Measurements from ENCODE around the gene JAKMIP3.
"Not testable (repeated sequence)": the region's sequence is repeated elsewhere in the genome, so short reads cannot be mapped to it uniquely, and the experiment has no call there.

The JAKMIP3 gene

DNA sequence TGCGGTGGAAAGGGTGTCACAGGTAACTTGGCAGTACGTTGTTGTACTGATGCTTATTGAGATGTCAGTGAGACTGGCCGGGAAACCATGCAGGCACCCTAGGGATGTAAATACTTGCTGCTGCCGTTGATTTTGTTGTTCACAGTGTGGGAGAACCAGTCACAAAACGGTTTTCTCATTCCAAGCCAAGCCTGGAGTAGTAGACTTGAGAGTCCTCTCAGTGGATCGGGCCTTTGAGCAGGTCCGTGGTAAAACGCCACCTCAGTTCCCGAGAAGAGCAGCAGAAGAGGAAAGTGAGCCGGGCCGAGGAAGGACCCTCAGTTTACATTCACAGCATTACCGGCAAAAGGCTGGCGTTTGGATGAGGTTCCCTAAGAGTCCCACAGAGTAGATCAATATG lies 1.1 kb downstream of the JAKMIP3 start:
- DNase-seq: no peak

DNA sequence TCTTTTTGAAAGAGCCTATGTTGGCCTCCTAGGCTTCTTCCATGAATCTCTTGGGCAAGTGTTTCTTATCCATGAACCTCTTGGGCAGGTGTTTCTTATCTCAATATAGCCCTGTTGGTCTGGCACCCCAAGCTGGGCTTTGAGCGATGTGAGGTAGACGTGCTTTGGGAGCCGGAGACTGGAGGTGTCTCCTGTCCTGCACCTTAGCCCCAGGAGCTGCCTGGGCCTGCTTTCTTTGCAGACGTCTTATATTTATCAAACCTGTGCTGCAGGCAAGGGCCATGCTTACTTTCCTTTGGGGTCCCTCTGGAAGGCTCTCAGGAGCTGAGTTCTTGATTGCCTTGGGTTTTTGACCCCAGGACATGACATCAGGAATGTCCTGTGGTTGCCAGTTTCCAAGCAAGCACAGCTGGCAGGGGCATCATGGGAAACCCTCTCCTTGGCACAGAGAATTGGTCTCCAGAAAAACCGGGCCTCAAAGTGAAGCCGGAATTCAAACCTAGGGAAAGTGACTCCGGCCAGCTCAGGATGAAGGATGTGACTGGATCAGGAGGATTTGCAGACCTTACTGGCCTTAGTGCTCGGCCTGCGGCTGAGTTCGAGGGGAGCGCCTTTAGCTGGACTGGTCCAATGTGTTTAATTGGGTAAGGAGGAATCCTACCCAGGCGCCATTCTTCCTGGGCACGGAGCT lies 2.8 kb downstream of the JAKMIP3 start:
- no peak for DNase-seq

DNA sequence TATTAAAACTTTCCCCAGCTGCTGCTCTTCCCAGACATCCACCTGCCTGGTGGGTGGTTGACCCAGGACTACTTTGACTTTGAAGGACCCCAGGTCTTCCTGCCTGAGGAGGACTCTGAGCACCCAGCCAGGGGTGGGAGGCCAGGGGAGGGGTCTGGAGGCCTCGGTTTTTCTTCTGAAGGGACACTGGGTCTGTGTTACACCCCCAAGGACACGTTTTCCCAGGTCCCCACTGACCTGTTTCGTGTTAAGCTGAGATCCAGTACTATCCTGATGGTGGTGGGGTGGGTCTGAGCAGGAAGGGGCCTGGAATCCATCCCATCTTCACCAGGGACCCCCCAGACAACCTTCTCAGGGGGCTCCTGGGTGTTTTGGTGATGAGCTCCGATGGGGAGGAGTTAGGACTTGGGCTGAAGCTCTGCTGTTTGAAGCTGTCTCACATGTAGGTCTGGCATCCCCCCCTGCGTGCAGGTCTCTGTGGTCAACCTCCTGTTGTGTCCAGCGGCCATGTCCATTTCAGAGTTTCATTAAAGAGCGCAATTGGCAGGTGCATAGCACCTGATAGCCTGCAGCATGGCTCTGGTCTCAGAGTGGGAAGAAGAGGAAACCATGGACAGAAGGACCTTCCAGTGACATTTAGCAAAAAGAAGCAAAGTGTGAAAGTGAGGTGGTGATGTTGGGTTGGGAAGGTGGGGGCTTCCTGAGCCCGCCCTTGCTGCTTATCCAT lies 3.5 kb downstream of the JAKMIP3 start:
- no peak for DNase-seq

DNA sequence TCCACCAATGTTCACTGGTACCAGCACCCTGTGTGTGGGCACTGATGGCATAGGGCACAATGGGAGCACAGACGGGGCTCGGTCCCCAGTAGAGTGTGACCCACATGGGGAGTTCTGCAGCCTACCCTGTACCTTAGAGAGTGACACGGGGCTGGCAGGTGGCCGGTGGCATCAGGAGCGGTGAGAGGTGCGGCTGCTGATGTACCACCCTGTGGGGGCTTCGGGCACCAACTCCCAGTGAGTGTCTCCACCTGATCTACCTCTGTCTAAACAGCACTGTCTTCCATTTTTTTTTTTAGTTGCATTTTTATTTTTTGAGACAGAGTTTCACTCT lies 4.1 kb downstream of the JAKMIP3 start:
- DNase-seq: no peak

DNA sequence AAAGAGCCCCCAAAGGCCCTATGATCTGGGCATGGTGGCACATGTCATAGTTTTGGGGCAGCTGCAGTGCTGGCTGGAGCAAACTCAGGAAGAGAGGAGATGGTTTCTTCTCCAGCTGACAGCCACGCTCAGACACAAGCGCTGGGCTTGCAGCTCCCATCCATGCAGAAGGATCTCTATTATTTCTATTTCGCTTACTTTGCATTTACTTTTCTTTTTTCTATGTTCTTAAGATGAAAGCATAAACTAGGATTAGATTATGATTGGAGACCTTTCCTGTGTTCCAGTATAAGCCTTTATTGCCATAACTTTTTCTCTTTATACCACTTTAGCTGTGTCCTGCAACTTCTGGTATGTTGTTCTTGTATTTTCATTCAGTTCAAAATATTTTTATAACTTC lies 5.0 kb downstream of the JAKMIP3 start:
- DNase-seq: no peak

DNA sequence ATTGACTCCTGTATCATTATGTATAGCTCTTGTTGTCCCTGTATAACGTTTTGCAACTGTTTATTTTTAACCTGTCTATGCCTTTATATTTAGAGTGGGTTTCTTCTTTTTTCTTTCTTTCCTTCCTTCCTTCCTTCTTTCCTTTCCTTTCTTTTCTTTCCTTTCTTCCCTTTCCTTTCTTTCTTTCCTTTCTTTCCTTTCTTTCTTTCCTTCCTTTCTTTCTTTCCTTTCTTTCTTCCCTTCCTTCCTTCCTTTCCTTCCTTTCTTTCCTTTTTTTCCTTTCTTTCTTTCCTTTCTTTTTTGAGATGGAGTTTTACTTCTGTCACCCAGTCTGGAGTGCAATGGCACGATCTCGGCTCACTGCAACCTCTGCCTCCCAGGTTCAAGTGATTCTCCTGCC lies 5.9 kb downstream of the JAKMIP3 start:
- no peak for DNase-seq

DNA sequence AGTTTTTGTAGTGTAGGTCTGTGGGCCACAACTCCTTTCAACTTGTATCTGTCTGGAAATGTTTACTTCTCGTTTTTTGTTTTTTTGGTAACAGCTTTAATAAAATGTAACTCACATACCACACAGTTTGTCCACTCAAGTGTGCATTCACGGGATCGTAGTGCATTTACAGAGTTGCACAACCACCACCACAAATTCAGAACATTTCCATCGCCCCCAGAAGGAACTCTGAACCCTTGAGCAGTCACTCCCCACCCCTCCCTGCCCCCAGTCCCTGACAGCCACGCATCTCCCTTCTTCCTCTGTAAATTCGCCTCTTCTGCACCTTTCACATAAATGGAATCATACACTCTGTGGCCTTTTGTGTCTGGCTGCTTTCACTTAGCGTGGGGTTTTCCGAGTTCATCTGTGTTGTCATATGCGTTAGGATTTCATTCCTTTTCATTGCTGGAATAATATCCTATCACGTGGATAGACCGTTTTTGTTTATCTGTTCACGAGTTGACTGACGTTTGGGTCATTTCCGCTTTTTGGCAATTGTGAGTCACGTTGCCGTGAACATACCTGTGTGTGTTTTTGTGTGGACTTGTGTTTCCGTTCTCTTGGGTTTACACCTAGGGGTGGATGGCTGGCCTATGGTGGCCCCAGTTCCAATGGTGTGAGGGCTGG lies 10.3 kb downstream of the JAKMIP3 start:
- no peak for DNase-seq

DNA sequence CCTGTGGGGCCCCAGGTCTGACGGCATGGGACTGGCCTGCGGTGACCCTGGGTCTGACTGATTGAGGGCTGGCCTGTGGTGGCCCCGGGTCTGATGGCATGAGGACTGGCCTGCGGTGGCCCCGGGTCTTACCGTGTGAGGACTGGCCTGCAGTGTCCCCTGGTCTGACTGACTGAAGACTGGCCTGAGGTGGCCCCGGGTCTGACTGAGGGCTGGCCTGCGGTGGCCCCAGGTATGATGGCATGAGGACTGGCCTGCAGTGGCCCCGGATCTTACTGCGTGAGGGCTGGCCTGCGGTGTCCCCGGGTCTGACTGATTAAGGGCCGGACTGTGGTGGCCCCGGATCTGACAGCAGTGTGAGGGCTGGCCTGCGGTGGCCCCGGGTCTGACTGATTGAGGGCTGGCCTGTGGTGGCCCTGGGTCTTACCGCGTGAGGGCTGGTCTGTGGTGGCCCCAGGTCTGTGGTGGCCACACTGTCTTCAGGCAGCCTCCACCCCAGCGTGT lies 10.9 kb downstream of the JAKMIP3 start:
- no peak for DNase-seq

DNA sequence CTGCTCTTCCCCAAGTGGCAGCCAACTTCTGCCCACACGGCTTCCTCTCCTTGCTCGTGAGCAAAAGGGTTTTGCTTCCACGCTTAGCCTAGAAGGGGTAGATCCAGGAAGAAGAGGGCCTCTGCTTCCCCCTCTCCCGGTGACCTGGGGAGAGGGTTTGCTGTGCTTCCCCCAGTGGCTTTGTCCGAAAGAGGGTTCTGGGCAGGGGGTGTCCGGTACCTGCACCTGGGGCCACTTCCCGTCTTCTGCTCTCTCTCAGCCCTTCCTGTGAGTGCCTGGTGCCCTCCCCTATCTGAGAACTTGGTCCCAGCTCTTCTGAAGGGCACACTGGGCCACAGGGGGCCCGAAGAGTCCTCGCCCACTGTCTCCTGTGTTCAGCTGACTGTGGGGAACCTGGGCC lies 11.3 kb downstream of the JAKMIP3 start:
- DNase-seq: no peak

DNA sequence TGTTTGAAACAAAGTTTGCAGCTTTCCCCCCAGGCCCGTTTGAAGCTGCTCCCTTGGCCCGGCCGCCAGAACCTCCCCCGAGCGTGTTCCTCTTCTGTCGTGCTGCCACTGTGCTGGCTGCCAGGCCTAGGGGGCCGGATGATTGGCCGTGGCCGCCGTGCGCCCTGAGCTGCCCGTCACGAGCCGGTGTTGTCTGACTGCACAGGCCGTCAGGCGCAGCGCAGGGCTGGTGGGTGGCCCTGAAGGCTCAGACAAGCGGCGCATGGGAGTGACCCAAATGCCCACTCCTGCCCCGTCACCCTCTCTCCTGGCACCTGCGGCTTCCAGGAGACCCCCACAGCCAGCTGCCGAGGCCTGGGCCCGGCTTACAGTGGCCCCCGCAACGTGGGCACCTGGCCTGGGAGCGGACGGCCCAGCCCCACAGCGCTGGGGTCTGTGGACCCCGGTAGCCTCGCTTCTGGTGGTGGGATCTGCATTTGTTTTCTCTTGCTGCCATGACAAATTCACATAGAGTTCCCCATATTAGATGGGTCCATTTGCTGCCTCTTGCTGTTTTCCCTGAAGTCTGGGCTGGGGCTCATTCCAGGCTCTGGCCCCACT lies 13.1 kb downstream of the JAKMIP3 start:
- no peak for DNase-seq

DNA sequence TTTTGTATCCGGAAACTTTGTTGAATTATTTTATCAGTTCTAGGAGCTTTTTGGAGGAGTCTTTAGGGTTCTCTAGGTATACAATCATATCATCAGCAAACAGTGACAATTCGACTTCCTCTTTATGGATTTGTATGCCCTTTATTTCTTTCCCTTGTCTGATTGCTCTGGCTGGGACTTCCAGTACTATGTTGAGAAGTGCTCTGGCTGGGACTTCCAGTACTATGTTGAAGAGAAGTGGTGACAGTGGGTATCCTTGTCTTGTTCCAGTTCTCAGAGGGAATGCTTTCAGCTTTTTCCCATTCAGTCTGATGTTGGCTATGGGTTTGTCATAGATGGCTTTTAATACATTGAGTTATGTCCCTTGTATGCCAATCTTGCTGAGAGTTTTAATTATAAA lies 18.6 kb downstream of the JAKMIP3 start:
- DNase-seq: not testable (repeated sequence)

DNA sequence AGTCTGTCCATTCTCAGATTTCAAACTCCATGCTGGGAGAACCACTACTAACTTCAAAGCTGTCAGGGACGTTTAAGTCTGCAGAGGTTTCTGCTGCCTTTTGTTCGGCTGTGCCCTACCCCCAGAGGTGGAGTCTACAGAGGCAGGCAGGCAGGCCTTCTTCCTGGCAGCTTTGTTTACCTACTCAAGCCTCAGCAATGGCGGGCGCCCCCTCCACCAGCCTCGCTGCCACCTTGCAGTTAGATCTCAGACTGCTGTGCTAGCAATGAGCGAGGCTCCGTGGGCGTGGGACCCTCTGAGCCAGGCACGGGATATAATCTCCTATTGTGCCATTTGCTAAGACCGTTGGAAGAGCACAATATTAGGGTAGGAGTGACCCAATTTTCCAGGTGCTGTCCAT lies 27.5 kb downstream of the JAKMIP3 start:
- not testable (repeated sequence) for DNase-seq

DNA sequence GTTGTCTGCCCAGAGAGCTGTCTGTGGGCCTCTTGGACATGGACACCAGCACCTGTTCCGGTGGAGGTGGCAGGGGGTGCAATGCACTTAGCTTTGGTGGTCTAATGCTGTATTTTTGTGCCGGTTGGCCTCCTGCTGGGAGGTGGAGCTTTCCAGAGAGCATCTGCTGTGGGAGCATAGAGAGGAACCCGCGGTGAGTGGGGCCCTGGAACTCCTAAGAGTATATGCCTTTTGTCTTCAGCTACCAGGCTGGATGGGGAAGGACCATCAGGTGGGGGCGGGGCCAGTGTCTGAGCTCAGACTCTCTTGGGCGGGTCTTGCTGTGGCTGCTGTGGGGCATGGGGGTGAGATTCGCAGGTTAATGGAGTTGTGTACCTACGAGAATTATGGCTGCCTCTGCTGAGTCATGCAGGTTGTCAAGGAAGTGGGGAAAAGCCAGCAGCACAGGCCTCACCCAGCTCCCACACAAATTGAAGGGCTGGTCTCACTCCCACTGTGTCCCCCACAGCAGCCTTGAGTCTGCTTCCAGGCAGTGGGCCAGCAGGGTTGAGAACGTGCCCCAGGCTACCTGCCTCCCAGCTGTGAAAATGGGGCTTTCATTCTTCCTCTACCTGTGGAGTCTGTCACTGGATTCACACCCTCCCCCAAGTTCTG lies 29.0 kb downstream of the JAKMIP3 start:
- no peak for DNase-seq

DNA sequence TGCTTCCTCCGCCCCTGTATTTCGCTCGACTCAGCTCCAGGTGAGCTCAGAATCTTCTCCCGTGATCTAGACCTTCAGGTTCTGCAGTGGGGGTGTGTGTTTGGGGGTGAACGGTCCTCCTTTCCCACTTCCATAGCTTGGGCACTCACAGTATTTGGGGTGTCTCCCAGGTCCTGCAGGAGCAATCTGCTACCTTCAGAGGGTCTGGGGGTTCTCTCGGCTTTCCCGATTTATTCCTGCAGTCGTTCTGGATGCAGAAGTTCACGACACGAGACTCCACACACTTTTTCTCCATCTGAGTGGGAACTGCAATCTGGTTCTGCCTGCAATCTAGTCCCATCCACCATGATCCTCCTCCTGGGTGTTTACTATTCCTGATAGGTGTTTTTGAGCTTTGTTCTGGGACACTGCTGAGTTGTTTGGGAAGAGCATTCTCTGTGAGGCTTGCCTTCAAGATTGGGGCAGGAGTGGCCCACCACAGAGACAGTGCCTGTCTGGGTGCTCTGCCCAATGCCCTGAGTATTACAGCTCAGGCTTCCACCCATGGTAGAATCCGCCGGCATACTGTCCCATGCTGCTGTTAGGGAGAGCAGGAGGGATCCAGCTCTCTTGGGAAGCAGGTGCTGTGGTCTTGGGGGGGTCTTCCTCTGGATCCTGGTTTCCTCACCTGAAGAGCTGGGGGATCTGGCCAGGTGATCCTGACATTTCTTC lies 29.8 kb downstream of the JAKMIP3 start:
- DNase-seq: no peak

DNA sequence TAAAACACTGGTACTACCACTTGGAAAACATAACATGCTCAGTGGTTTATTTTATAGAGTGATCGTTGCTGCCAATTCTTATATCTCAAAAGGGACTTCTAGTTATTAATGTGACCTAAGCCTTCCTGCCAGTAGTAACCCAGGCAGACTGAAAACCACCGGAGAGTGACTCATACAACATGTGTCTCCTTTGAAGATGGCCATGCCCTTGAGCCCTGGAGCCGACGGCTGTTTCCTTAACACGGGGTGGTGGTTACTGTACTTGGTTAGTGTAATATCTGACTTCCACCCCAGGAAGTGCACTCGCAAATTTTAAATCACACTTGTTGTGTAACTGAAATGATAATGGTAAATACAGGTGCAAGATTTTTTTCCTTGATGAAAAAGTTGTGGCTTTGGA lies 30.5 kb downstream of the JAKMIP3 start:
- DNase-seq: no peak

DNA sequence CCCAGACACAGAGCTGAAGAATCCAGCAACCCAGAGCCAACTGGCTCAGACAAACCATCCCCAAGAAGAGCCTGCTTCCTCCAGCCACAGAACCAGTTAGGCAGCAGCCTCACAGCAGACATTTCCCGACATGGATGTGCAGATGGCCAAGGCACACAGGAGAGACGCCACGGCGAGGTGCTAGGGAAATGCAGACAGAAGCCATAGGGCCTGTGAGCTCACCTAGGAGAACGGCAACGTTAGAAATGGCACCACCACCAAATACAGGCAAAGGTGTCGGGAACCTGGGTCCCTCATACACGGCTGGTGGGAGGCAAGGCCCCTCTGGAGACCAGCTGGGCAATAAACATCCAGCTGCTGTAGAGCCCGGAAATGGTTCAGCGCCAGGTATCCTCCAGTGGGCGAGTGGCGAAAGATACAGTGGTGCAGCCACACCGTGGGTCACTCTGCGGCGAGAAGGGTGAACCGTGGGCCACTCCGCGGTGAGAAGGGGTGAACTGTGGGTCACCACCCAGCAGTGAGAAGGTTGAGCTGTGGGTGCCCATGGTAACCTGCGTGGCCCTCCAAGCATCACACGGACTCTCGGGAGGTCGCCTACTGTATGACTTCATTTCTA lies 31.2 kb downstream of the JAKMIP3 start:
- DNase-seq: no peak

DNA sequence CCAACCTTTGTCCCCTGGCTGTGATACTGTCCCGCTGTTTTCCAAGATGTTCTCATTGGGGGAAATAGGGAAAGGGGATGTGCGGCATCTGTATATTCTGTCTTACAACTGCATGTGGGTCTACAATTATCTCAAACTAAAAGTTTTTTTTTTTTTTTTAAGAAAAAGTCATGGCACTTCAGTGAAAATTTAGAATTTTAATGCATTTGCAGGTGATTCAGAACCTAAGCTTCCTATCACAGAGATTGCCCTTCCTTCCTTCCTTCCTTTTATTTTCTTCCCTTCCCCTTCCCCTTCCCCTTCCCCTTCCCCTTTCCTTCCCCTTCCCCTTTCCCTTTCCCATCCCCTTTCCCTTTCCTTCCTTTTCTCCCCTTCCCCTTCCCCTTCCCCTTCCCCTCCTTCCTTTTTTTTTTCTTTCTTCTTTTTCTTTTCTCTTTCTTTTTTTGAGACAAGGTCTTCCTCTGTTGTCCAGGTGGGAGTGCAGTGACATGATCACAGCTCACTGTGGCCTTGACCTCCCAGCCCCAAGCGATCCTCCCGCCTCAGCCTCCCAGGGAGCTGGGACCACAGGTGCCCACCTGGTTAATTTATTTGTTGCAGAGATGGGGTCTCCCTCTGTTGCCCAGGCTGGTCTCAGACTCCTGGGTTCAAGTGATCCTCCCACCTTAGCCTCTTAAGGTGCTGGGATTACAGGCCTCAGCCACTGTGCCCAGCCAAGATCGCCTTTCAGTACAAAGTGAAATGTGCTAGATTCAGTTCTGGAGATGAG lies 32.0 kb downstream of the JAKMIP3 start:
- DNase-seq: no peak

DNA sequence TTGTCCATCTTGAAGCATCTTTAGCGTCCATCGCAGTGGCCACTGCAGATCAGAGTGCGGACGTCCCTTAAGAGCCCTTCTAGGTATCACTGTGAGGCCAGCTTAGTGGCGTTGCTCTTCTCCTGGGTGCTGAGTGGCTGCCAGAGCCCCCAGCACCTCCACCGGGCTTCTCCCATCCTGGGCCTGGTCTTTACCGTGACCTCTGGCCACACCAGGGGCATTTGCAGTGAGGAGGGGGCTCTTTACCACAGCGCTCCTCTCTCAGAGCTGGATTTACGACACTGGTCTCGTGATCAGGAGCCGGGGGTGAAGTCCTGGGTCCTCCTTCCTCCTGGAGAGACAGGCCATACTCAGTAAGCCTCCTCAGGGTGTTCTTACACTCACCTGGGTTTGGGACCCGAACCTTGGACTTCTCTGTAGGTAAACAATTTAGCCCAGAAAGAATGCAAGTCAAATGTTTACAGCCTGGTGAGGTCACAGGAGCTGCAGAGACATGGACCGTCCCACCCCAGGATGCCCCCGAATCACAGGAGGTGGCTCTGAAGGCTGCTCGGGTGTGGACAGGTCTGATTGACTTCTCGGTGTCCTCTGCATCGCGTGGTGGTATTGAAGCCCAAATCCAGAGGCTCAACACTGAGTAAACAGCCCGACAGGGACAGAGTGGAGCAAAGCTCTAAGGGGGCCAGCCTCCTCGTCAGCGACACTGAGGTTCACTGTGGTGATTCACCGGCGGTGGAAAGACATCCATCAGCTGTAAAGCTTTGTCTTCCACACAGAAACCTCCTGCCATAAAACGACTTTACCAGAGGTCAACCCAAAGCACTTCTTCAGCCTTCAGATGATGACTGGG lies 33.0 kb downstream of the JAKMIP3 start:
- no peak for DNase-seq

DNA sequence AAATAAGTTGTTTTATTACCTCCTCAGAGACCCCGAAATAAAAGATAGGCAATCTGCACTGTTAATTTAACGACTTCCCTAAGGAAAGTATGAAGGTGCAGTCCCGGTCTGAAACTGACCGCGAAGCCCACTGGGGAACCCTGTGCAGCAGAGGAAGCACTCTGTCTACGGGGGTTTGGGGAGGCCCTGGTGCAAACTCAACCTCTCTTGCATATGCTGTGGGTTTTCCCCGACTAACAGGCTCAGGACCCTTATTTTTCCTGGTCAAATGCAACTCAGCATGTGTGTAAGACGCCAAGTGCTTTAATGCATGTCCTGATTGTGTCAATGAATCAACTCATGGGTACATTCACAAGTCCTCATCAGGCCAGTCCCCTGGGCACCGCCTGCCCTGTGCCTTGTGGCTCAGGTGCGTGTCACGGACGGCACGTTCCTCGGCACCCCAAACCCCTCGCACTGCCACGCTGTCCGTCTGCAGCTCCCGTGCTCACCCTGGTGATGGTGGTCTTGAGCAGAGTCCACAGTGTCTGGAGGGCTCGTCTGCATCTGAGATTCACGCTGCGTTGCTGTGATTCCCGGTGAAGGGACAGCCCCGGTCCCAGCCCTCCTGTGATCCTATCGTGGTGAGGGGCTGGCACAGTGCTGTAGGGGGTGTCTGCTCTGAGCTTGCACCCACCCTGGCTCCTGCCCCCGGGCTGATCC lies 33.8 kb downstream of the JAKMIP3 start:
- no peak for DNase-seq

DNA sequence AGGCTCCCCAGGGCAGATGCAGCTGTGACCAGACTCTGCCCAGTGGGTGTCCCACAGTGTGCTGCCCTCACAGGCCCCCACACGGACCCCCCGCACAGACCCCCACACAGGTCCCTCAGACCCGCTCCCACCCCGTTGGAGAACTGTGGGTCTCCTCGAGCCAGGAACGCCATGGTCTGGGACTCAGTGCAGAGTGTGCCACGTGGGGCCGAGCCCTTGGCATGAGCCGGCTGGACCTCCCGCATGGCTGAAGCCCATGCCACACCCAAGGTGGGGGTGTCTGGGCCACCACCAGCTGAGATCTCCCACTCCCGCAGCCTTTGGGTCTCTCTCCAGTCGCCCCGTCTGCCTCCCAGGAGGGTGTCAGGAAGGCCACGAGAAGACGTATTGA lies 34.3 kb downstream of the JAKMIP3 start:
- DNase-seq: no peak

Data from activated naive CD4-positive, alpha-beta T cell treated with Interleukin-2 at 50 U/mL for 16 hours (primary cell).